Measurements from ENCODE around the gene AAK1. TPM values are rescaled to one million over a fixed set of nuclear protein-coding genes. Genes with fewer than 3 reads are reported as not detected.

AAK1 gene
- total RNA-seq, 2 donors from 2014 or later = 44.6 to 60.0 TPM

DNA sequence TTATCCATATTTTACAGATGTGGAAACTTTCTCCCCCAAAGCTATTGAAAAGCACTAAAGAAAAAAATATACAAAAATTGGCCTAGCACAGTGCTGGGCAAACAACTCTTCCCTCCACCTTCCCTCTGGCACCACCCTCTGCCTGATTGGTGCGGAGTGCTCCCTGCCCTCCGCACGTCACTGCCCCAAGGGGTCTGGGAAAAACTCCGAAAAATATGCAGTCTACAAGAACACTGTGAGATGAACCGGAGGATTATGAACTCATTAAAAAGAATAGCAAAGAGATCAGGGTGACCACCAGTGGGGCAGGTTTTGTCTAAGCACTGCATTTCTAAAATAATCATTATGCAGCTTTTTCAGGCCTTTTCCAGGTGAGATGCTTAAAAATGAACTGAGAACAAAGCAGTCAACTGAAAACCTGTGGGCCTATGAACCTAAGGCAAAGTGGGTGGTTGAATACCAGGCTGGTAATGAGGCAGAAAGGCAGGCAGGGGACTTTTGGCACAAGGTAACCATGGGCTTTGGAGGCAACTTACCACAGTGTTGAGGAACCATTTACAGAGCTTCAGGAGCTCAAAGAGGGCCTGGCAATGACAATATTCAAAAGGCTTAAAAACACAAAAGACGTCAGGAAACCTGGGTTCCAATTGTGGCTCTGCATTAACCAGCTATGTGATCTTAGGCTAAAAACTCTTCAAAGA, 57.5 kb downstream of the AAK1 start:
- Histone ChIP-seq H3K27ac (no peak overlapping the region), H3K9me3 (no peaks in the 10 kb centered on the region), H3K4me3 (no peak overlapping the region), H3K36me3 (replicated peaks in 1 of 2; ENCODE audit: insufficient read depth in 1 of 2, low read depth in 2 of 2) (no peaks in the 10 kb centered on the region), H3K27me3 (no peaks in the 10 kb centered on the region), H3K4me1 (peaks cover 43% of the 10 kb centered on the region)
- DNase-seq (no peak), ATAC-seq (no peak)
- TF ChIP-seq POLR2A (IDR thresholded peaks at IDR 0.05) = no peak
- TF ChIP-seq, protein P1, sequence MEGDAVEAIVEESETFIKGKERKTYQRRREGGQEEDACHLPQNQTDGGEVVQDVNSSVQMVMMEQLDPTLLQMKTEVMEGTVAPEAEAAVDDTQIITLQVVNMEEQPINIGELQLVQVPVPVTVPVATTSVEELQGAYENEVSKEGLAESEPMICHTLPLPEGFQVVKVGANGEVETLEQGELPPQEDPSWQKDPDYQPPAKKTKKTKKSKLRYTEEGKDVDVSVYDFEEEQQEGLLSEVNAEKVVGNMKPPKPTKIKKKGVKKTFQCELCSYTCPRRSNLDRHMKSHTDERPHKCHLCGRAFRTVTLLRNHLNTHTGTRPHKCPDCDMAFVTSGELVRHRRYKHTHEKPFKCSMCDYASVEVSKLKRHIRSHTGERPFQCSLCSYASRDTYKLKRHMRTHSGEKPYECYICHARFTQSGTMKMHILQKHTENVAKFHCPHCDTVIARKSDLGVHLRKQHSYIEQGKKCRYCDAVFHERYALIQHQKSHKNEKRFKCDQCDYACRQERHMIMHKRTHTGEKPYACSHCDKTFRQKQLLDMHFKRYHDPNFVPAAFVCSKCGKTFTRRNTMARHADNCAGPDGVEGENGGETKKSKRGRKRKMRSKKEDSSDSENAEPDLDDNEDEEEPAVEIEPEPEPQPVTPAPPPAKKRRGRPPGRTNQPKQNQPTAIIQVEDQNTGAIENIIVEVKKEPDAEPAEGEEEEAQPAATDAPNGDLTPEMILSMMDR (IDR thresholded peaks at IDR 0.05) = no peak
- intact Hi-C loops (cut with DNase I) = no loop called here
- 92 to 94% methylated on average over 6 of the region's 6 CpGs for WGBS, 2 donors

DNA sequence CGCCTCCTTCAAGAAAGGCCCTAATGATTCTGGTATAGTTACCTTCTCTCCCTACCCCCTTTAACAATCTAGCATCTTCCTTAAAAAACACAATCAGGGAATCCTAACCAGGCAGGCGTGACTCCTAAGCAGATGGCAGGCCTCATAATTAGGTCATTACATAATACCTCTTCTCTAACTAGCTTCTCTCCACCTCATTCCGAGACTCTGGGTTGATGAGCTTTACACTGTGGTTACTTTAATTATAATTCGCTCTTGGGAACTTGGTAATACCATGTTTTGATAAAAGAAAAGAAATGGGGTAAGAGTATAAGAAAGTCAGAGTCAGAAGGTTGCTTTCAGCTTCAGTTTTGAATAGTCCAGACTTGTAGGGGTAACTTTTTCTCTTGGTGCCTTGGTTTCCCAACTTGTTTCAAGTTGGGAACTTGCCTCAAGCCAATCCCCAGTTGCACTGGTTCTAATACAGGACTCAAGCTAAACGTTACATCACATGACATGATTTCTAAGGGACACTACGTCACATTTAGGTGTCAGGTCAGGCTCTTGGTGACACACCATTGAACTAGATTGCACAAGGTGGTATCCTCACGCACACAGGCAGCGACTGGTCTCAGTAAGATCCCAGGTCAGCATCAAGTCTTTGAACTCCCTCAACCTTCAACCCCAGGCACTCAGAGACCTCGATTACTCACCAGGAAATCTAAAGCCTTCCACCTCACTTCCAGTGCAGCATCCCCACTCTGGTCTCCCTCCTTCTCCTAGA, 59.2 kb downstream of the AAK1 start:
- DNase-seq = no peak
- Histone ChIP-seq H3K4me3 (no peak overlapping the region), H3K36me3 (replicated peaks in 1 of 2; ENCODE audit: insufficient read depth in 1 of 2, low read depth in 2 of 2) (no peaks in the 10 kb centered on the region), H3K4me1 (peaks cover 32% of the 10 kb centered on the region), H3K9me3 (no peaks in the 10 kb centered on the region), H3K27ac (peak overlapping the region in 2 of 4 donors; percentile 66 to 70), H3K27me3 (no peaks in the 10 kb centered on the region)
- WGBS, 2 donors = 87% methylated on average over 9 of the region's 9 CpGs
- no peak for TF ChIP-seq POLR2A (IDR thresholded peaks at IDR 0.05)
- TF ChIP-seq, protein P1 (IDR thresholded peaks at IDR 0.05) = no peak
- intact Hi-C loops (cut with DNase I) = no loop called here
- ATAC-seq = no peak

DNA sequence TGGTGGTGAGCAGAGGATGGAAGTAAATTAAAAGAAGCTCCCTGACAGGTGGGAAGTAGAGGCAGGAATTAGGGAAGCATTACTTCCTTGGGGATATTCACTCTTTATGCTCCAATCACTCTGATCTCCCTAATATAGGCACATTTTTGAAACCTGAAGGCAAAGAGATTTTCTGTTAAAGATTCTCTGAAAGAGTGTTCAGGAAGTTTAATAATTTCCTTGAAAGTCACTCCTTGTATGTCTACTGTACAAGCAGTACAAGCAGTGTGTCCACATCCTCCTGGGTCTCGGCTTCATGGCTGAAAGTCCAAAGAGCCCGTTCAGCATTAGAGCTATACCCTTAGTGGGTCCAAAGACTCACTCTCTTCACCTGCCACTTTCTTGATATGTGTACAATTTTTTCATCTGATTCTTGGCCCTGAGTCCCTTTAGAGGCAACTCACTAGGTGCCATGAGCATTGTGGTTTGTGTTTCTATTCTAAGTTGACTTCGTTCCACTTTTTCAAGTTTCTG, 60.2 kb downstream of the AAK1 start:
- no peak for DNase-seq
- TF ChIP-seq, protein P1 (IDR thresholded peaks at IDR 0.05) = no peak
- no peak for TF ChIP-seq POLR2A (IDR thresholded peaks at IDR 0.05)
- Histone ChIP-seq H3K9me3 (no peaks in the 10 kb centered on the region), H3K27me3 (no peaks in the 10 kb centered on the region), H3K4me1 (peaks cover 34% of the 10 kb centered on the region), H3K36me3 (replicated peaks in 1 of 2; ENCODE audit: insufficient read depth in 1 of 2, low read depth in 2 of 2) (no peaks in the 10 kb centered on the region), H3K4me3 (no peak overlapping the region), H3K27ac (peak overlapping the region; percentile 26 to 70 (median 67))
- 79 to 90% methylated on average over 3 of the region's 3 CpGs for WGBS, 2 donors
- no peak for ATAC-seq
- intact Hi-C loops (cut with DNase I) = no loop called here

DNA sequence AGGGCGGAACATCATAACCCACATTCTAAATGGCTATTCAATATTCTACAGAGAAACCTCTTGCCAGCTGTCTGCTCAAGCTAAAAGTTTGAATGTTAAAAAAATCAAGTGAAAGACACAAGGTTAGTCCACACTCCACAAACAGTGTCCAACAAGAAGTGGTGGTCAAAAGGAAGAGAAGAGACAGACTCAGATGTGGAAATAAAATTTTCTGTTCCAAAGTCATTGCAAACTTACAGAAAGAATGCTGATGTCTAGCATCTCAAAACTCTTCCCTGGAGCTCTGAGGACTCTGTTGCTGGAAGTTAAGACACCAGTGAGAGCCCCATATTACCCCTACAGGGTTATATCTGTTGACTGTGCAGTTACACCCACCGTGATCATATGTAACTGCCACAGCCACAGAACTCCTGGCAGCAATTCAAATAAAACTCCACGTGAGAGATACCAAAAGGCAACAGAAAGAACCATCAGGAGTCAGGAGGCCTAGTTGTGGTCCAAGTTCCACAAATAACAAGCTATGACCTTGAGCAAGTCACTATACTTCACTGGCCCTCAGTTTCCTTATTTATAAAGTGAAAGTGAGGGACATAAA, 60.9 kb downstream of the AAK1 start:
- peak in 3 of 4 donors; percentile 40 to 45 (median 40) for DNase-seq
- Histone ChIP-seq H3K9me3 (no peaks in the 10 kb centered on the region), H3K4me3 (no peak overlapping the region), H3K4me1 (peaks cover 41% of the 10 kb centered on the region), H3K27me3 (no peaks in the 10 kb centered on the region), H3K36me3 (replicated peaks in 1 of 2; ENCODE audit: insufficient read depth in 1 of 2, low read depth in 2 of 2) (no peaks in the 10 kb centered on the region), H3K27ac (peak overlapping the region; percentile 26 to 70 (median 67))
- peak; percentile 28 for ATAC-seq
- TF ChIP-seq POLR2A (IDR thresholded peaks at IDR 0.05) = no peak
- TF ChIP-seq, protein P1 (IDR thresholded peaks at IDR 0.05) = no peak
- 18 to 27% methylated on average over 3 of the region's 3 CpGs for WGBS, 2 donors
- intact Hi-C loops (cut with DNase I) = no loop called here

Data from body of pancreas (tissue), 4 donors.